Keratinocyte (primary cell): ENCODE results near the gene ZBTB32. TPM values are rescaled to one million over a fixed set of nuclear protein-coding genes. Genes with fewer than 3 reads are reported as not detected.
A peak's percentile ranks its signal among the peaks of the same experiment; 100 is the strongest.

Experiments
- DNase-seq: peaks from one replicate; pipeline ENCODE4 v3.0.0-alpha.2; 2011; ENCODE audit warnings: low read depth, missing footprints, low spot score
- FAIRE-seq: peaks from 2 replicates; lab custom pipeline; 2011; peaks lifted over from hg19 to GRCh38; lab: Jason Lieb, UNC
- H2AFZ ChIP-seq: 2 replicates; pipeline ENCODE4 v1.6.0; 2012; ENCODE audit warnings: low read length, control low read depth, inconsistent platforms; ENCODE audit not compliant: control insufficient read depth
- H3K27ac ChIP-seq: 2 replicates; pipeline ENCODE4 v1.5.1; 2011; ENCODE audit warnings: low read length; ENCODE audit not compliant: control insufficient read depth, insufficient read depth
- H3K27me3 ChIP-seq: 3 replicates; pipeline ENCODE4 v1.6.0; 2011; ENCODE audit warnings: low read length; ENCODE audit not compliant: control insufficient read depth, insufficient read depth; ENCODE audit errors: extremely low read depth
- H3K36me3 ChIP-seq, 2 experiments: 2 replicates in 1 of 2; 3 replicates in 1 of 2; pipeline ENCODE4 v1.5.1; 2011; ENCODE audit warnings: low read length in 2 of 2, mild to moderate bottlenecking in 1 of 2; ENCODE audit not compliant: control insufficient read depth in 2 of 2, insufficient read depth in 2 of 2; ENCODE audit errors: extremely low read depth in 1 of 2
- H3K4me1 ChIP-seq: 3 replicates; pipeline ENCODE4 v1.5.1; 2011; ENCODE audit warnings: low read length; ENCODE audit not compliant: control insufficient read depth, insufficient read depth; ENCODE audit errors: extremely low read depth
- H3K4me2 ChIP-seq: 3 replicates; pipeline ENCODE4 v1.6.0; 2011; ENCODE audit warnings: low read depth, low read length; ENCODE audit not compliant: control insufficient read depth, insufficient read depth; ENCODE audit errors: extremely low read depth
- H3K4me3 ChIP-seq, 3 experiments: fragments of 200-600 bp in 1 of 3; sonication (generic) in 1 of 3; 2 replicates in 2 of 3; 3 replicates in 1 of 3; pipeline ENCODE4 v1.5.1; 2011 to 2016; ENCODE audit warnings: low read length in 3 of 3, mild to moderate bottlenecking in 3 of 3, control low read depth in 2 of 3, inconsistent platforms in 1 of 3, low read depth in 1 of 3, mixed read lengths in 1 of 3, mixed run types in 1 of 3, moderate library complexity in 1 of 3; ENCODE audit not compliant: control insufficient read depth in 2 of 3, insufficient read depth in 2 of 3; ENCODE audit errors: extremely low read depth in 1 of 3
- H3K79me2 ChIP-seq: 2 replicates; pipeline ENCODE4 v1.6.0; 2012; ENCODE audit warnings: low read length; ENCODE audit not compliant: control insufficient read depth, insufficient read depth
- H3K9ac ChIP-seq: 3 replicates; pipeline ENCODE4 v1.6.0; 2011; ENCODE audit warnings: low read length; ENCODE audit not compliant: control insufficient read depth, insufficient read depth; ENCODE audit errors: extremely low read depth
- H3K9me1 ChIP-seq: 3 replicates; pipeline ENCODE4 v1.6.0; 2011; ENCODE audit warnings: low read length; ENCODE audit not compliant: control insufficient read depth, insufficient read depth; ENCODE audit errors: extremely low read depth
- H3K9me3 ChIP-seq: 2 replicates; pipeline ENCODE4 v1.5.1; 2012; ENCODE audit warnings: low read depth, low read length; ENCODE audit not compliant: control insufficient read depth
- H4K20me1 ChIP-seq: 3 replicates; pipeline ENCODE4 v1.6.0; 2011; ENCODE audit warnings: low read length; ENCODE audit not compliant: control insufficient read depth, insufficient read depth; ENCODE audit errors: extremely low read depth
- EZH2 ChIP-seq: IDR thresholded peaks from one replicate; pipeline ENCODE4 v1.6.1; 2012; ENCODE audit warnings: inconsistent platforms, mild to moderate bottlenecking, low read length, moderate library complexity
- dilution Hi-C: fragments of 300-500 bp; cut with MboI; formaldehyde crosslinking; loops from one replicate; pipeline ENCODE4 v1.7.0; 2020; ENCODE audit warnings: low sequenced_read_pairs; ENCODE audit not compliant: extremely low pct_ligation_motif_present
- polyA plus RNA-seq, 5 experiments: library from polyadenylated mRNA; depleted of rRNA in 3 of 5; stranded (reverse) in 3 of 5; stranded (forward) in 1 of 5; unstranded in 1 of 5; fragments of >200 nt; gene quantifications; 1 replicate in 1 of 5; 2 replicates in 3 of 5; 3 replicates in 1 of 5; pipeline versions ENCODE4 v1.2.1 to v1.2.3, GENCODE V29; 2011 to 2012; ENCODE audit warnings: missing spikeins in 2 of 5, low read depth in 1 of 5, low replicate concordance in 1 of 5
- TF ChIP-seq, protein P1 (sequence below), 3 experiments: IDR thresholded peaks in 1 of 3; conservative IDR thresholded peaks in 1 of 3; optimal IDR thresholded peaks in 1 of 3; 2 replicates in 2 of 3; 3 replicates in 1 of 3; pipeline versions ENCODE3 to v1.5.1; 2011; ENCODE audit warnings: low read length in 3 of 3, mild to moderate bottlenecking in 3 of 3, moderate library complexity in 2 of 3, control low read depth in 1 of 3, inconsistent platforms in 1 of 3; ENCODE audit not compliant: insufficient read depth in 2 of 3; ENCODE audit errors: extremely low read depth in 1 of 3

Gene ZBTB32
- polyA plus RNA-seq, 1 donor (not counting 4 experiments of a cell fraction or from before 2014, with no cell fraction given), result not detected

DNA sequence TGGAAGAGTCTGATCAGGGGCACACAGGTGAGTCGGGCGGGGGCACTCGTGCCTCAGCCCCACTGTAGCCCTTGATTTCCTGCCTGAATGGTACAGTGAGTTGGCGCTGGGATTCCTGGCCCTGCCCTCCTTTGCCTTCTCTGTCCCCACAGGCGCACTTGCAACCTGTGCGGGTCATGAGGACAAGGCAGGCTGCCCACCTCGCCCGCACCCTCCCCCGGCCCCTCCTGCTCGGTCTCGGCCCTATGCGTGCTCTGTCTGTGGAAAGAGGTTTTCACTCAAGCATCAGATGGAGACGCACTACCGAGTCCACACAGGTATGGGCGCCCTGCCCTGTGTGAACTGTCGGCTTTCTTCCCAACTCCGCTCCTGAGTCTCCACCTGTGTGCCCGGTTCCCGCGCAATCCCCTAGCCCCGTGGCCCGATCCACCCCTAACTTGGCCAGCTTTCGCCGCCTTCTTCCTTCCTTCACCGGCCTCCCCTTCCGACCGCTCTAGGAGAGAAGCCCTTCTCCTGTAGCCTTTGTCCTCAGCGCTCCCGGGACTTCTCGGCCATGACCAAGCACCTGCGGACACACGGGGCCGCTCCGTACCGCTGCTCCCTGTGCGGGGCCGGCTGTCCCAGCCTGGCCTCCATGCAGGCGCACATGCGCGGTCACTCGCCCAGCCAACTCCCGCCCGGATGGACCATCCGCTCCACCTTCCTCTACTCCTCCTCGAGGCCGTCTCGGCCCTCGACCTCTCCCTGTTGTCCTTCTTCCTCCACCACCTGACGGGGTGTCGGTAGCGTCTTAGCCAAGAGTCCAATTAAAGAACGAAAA is 11.8 kb downstream of the ZBTB32 start:
- DNase-seq (no peak), FAIRE-seq (no peak)
- H2AFZ ChIP-seq, result peak overlapping the region; percentile 86
- no peaks in the 10 kb centered on the region for H3K27me3 ChIP-seq
- dilution Hi-C loops, result no loop called here
- peak overlapping the region; percentile 96 for H3K4me2 ChIP-seq
- H3K79me2 ChIP-seq, result peaks cover 28% of the 10 kb centered on the region
- no peak for TF ChIP-seq EZH2
- TF ChIP-seq, protein P1, sequence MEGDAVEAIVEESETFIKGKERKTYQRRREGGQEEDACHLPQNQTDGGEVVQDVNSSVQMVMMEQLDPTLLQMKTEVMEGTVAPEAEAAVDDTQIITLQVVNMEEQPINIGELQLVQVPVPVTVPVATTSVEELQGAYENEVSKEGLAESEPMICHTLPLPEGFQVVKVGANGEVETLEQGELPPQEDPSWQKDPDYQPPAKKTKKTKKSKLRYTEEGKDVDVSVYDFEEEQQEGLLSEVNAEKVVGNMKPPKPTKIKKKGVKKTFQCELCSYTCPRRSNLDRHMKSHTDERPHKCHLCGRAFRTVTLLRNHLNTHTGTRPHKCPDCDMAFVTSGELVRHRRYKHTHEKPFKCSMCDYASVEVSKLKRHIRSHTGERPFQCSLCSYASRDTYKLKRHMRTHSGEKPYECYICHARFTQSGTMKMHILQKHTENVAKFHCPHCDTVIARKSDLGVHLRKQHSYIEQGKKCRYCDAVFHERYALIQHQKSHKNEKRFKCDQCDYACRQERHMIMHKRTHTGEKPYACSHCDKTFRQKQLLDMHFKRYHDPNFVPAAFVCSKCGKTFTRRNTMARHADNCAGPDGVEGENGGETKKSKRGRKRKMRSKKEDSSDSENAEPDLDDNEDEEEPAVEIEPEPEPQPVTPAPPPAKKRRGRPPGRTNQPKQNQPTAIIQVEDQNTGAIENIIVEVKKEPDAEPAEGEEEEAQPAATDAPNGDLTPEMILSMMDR (optimal IDR thresholded peaks at IDR 0.05 in 1 of 3, IDR thresholded peaks at IDR 0.05 in 1 of 3, conservative IDR thresholded peaks at IDR 0.05 in 1 of 3; ENCODE audit: extremely low read depth in 1 of 3, insufficient read depth in 2 of 3, low read length in 3 of 3), result no peak
- H3K27ac ChIP-seq, result peak overlapping the region; percentile 17
- no peaks in the 10 kb centered on the region for H3K9me1 ChIP-seq
- H4K20me1 ChIP-seq, result peaks cover under 1% of the 10 kb centered on the region
- no peaks in the 10 kb centered on the region for H3K9me3 ChIP-seq
- H3K4me1 ChIP-seq, result peaks cover 25% of the 10 kb centered on the region
- peak overlapping the region; percentile 79 for H3K9ac ChIP-seq
- peaks cover 2 to 7% of the 10 kb centered on the region in 2 experiments for H3K36me3 ChIP-seq
- H3K4me3 ChIP-seq, result peak overlapping the region; percentile 76 to 86 (median 85)

DNA sequence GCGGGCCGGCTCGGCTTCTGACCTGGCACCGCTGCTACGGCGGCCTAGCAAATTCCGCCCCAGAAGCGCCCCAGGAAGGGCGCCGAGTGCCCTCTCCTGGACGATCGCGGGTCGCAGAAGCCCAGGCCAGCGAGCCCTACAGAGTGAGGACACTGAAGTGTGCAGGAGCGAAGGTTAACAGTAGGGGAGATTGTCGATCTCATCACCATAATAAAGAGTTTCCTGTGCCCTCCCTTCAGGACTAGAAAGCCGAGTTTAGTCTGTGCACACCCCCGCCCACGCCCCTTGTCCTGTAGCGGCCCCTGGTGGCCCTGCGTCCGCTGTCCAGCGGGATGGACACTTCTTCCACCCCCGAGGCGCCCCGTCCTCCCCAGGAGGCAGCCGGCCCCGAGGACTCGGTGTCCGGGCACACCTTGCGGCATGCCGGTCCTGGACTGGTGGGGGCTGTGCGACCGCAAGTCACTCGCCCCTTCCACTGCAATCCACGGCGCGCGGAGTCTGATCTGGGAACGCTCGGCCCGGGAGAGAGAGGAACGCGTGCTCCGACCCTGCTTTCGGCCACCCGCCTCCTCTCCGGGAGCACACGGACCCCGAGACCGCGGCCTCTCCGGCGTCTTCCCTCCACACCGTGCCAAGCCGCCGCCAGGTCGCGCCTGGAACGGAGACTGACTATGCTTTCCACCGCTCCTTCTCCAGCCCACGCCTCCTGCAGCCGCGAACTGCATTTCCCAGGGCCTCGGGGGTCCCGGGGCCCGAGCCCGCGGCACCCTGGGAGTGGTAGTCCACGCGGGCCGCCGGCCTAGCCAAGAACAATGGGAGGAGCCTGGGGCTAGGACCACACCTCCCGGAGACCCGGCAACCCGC is 12.7 kb downstream of the ZBTB32 start:
- DNase-seq (peak; percentile 69), FAIRE-seq (peak; percentile 74)
- dilution Hi-C loops, result no loop called here
- Histone ChIP-seq H3K79me2 (peaks cover 34% of the 10 kb centered on the region), H3K4me1 (peaks cover 22% of the 10 kb centered on the region), H3K4me3 (peak overlapping the region; percentile 76 to 86 (median 85)), H3K9me3 (no peaks in the 10 kb centered on the region), H3K9me1 (no peaks in the 10 kb centered on the region), H3K4me2 (peak overlapping the region; percentile 96), H3K27me3 (no peaks in the 10 kb centered on the region), H3K9ac (peak overlapping the region; percentile 79), H2AFZ (peak overlapping the region; percentile 86), H4K20me1 (peaks cover 4% of the 10 kb centered on the region), H3K36me3 (peaks cover 6 to 12% of the 10 kb centered on the region in 2 experiments), H3K27ac (peak overlapping the region; percentile 52)
- TF ChIP-seq EZH2, result no peak
- TF ChIP-seq, protein P1 (optimal IDR thresholded peaks at IDR 0.05 in 1 of 3, IDR thresholded peaks at IDR 0.05 in 1 of 3, conservative IDR thresholded peaks at IDR 0.05 in 1 of 3; ENCODE audit: extremely low read depth in 1 of 3, insufficient read depth in 2 of 3, low read length in 3 of 3), result peak; percentile 71 to 84 (median 82)
